Tibial nerve (tissue), 3 donors: ENCODE data around the gene FAM107A.

Source experiments
- EP300 ChIP-seq, 2 donors: sonication (generic); formaldehyde crosslinking; IDR thresholded peaks; one replicate each; pipeline ENCODE4 v1.6.1; 2017; ENCODE audit warnings: antibody characterized with exemption in 2 of 2, mild to moderate bottlenecking in 1 of 2
- POLR2A ChIP-seq, 2 donors: fragments of 450-650 bp; IDR thresholded peaks; one replicate each; pipeline ENCODE4 v1.6.1; 2017; ENCODE audit warnings: antibody characterized with exemption in 2 of 2, mild to moderate bottlenecking in 2 of 2, moderate library complexity in 2 of 2

- TF ChIP-seq POLR2A (IDR thresholded peaks at IDR 0.05) = no peak
- no peak for TF ChIP-seq EP300 (IDR thresholded peaks at IDR 0.05)
Measured at GRCh38 chr3:58524326-58524888, 52.8 kb downstream of the FAM107A start.
